HFFc6 (cell line): Measurements from ENCODE around the gene RTL10. TPM values are rescaled to one million over a fixed set of nuclear protein-coding genes. Genes with fewer than 3 reads are reported as not detected.
"Not testable (repeated sequence)": the region's sequence is repeated elsewhere in the genome, so short reads cannot be mapped to it uniquely, and the experiment has no call there.

Experiments used
- DNase-seq: peaks from one replicate; pipeline ENCODE4 v3.0.0-alpha.2; 2018
- H3K27ac Mint-ChIP-seq: 2 replicates; pipeline ENCODE4 v1.8.0; 2020; ENCODE audit warnings: mild to moderate bottlenecking, mixed read lengths
- H3K27me3 Mint-ChIP-seq: 2 replicates; pipeline ENCODE4 v1.8.0; 2021; ENCODE audit warnings: mild to moderate bottlenecking, moderate library complexity, mixed read lengths; ENCODE audit not compliant: insufficient read depth
- H3K36me3 Mint-ChIP-seq: 2 replicates; pipeline ENCODE4 v1.8.0; 2021; ENCODE audit warnings: low read depth, mixed read lengths
- H3K4me1 Mint-ChIP-seq: 2 replicates; pipeline ENCODE4 v1.8.0; 2020; ENCODE audit warnings: low read depth, mixed read lengths
- H3K4me3 Mint-ChIP-seq: 2 replicates; pipeline ENCODE4 v1.8.0; 2020; ENCODE audit warnings: mild to moderate bottlenecking, moderate library complexity, mixed read lengths
- H3K9me3 Mint-ChIP-seq: 2 replicates; pipeline ENCODE4 v1.8.0; 2020; ENCODE audit warnings: mild to moderate bottlenecking, mixed read lengths
- total RNA-seq, 6 experiments: library from RNA; stranded (reverse); fragmentation: NEBNext Ultra II Directional; extraction: Animal tissue kit (Norgen Biotek cat#: 25700); gene quantifications; 2 replicates in 1 of 6; 3 replicates in 5 of 6; pipeline ENCODE4 v1.2.3, GENCODE V29; 2021
- TF ChIP-seq, protein P1 (sequence below): fragments of 200-600 bp; sonication (generic); IDR thresholded peaks from 2 replicates; pipeline ENCODE4 v1.5.0; 2021; ENCODE audit warnings: antibody characterized with exemption, mild to moderate bottlenecking

Gene RTL10
- total RNA-seq, 6 experiments from 2014 or later, result 17.4 to 22.7 (median 19.2) TPM

DNA sequence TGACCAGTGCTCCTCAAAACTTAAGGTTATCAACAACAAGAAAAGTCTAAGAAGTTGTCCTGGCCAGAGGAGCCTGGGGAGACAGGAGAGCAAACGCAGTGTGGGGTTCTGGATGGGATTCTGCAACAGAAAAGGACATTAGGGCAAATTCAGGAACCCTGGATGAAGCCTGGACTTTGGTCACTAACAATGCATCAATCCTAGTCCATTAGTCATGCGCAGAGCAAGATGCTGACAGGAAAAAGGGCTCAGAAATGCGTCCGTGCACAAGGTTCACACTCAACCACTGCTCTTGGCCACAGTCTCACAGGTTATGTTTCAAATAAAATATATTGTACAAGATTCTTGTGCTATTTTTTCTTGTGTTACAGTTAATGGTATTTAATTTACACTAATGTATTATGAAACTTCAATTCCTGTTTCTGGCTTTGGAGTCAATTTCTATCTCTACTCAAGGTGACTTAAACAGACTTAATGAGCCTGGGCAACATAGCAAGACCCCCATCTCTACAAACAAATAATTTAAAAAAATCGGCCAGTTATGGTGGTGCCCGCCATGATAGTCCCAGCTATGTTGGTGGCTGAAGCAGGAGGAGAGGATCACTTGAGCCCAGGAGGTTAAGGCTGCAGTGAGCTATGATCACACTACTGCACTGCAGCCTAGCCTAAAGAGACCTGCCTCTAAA is 13.6 kb downstream of the RTL10 start:
- Mint-ChIP-seq H3K36me3 (no peaks in the 10 kb centered on the region; the same call in 1 of the 2 replicates), H3K9me3 (no peaks in the 10 kb centered on the region), H3K27ac (no peak overlapping the region), H3K4me1 (peaks cover 53% of the 10 kb centered on the region), H3K4me3 (no peak overlapping the region), H3K27me3 (no peaks in the 10 kb centered on the region; the same call in 1 of the 2 replicates)
- TF ChIP-seq, protein P1, sequence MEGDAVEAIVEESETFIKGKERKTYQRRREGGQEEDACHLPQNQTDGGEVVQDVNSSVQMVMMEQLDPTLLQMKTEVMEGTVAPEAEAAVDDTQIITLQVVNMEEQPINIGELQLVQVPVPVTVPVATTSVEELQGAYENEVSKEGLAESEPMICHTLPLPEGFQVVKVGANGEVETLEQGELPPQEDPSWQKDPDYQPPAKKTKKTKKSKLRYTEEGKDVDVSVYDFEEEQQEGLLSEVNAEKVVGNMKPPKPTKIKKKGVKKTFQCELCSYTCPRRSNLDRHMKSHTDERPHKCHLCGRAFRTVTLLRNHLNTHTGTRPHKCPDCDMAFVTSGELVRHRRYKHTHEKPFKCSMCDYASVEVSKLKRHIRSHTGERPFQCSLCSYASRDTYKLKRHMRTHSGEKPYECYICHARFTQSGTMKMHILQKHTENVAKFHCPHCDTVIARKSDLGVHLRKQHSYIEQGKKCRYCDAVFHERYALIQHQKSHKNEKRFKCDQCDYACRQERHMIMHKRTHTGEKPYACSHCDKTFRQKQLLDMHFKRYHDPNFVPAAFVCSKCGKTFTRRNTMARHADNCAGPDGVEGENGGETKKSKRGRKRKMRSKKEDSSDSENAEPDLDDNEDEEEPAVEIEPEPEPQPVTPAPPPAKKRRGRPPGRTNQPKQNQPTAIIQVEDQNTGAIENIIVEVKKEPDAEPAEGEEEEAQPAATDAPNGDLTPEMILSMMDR, result no peak
- DNase-seq, result no peak

DNA sequence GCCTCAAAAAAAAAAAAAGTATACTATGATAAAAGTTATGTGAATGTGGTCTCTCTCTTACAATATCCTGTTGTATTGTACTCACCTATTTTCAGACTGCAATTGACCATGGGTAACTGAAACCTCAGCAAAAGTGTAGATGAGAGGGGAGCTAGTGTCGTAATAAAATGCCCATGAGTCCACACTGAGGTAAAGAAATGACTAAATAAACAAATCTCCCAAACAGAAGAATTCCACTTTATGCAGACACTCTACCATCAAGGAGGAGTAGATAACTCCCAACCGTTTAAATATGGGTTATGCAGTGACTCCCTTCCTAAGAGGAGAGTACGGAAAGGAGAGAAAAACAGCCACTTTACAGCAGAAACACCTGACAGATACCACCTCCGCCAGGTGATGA is 14.6 kb downstream of the RTL10 start:
- Mint-ChIP-seq H3K36me3 (no peaks in the 10 kb centered on the region), H3K4me1 (peaks cover 51% of the 10 kb centered on the region), H3K27ac (no peak overlapping the region), H3K9me3 (no peaks in the 10 kb centered on the region), H3K4me3 (no peak overlapping the region), H3K27me3 (no peaks in the 10 kb centered on the region; the same call in 1 of the 2 replicates)
- no peak for DNase-seq
- TF ChIP-seq, protein P1, result no peak

DNA sequence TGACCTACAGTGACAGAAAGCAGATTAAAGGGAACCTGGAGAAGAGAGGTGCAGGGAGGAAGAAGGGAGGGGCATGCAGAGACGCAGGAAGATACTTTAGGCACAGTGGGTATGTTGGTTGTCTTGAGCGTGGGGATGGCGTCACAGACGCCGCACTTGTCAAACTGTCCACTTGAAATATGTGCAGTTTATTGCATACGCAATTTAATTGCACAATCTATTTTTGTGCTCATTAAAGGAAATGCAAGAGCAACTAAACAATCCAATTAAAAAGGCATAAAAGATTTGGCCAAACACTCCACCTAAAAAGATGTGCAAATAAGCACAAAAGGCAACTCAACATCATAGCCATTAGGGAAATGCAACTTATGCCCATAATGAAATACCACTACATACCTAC is 16.8 kb downstream of the RTL10 start:
- Mint-ChIP-seq H3K4me1 (peaks cover 48% of the 10 kb centered on the region), H3K27ac (no peak overlapping the region), H3K36me3 (no peaks in the 10 kb centered on the region), H3K9me3 (no peaks in the 10 kb centered on the region), H3K27me3 (no peaks in the 10 kb centered on the region; the same call in 1 of the 2 replicates), H3K4me3 (no peak overlapping the region)
- DNase-seq, result no peak
- TF ChIP-seq, protein P1, result no peak

DNA sequence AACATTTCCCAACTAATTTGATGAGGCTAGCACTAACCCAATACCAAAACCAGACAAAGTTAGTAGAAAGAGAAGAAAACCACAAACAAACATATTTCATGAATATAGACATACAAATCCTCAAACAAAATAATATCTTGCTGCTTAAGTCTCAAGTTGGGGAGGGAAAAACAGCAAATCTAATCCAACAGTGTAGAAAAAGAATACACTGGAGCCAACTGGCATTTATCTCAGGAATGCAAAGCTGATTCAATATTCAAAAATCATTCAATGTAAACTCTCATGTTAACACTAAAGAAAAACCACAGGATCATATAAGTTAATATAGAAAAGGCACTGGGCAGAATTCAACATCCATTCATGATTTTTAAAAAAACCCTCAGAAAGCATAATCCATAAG is 18.2 kb downstream of the RTL10 start:
- TF ChIP-seq, protein P1, result no peak
- Mint-ChIP-seq H3K27ac (no peak overlapping the region), H3K27me3 (no peaks in the 10 kb centered on the region; the same call in 1 of the 2 replicates), H3K9me3 (no peaks in the 10 kb centered on the region), H3K4me3 (no peak overlapping the region), H3K36me3 (no peaks in the 10 kb centered on the region), H3K4me1 (peaks cover 43% of the 10 kb centered on the region)
- DNase-seq, result no peak

DNA sequence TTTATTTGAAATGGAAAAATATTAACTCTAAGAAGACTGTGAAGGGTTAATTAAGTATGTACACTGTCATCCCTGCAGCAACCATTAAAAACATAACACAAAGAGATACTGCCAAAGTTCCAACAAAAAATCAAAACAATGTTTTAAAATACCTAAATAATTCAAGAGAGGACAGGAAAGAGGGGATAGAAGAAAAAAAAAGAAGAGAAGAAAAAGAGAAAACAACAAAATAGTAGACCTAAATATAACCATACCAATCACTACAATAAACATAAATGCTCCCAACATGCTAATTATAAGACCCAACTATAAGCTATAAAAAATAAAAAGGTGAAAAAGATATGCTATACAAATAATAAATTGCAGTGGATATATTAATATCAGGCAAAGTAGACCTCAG is 20.1 kb downstream of the RTL10 start:
- TF ChIP-seq, protein P1, result no peak
- no peak for DNase-seq
- no peak overlapping the region for H3K4me3 Mint-ChIP-seq
- H3K9me3 Mint-ChIP-seq, result no peaks in the 10 kb centered on the region
- no peak overlapping the region for H3K27ac Mint-ChIP-seq
- no peaks in the 10 kb centered on the region for H3K27me3 Mint-ChIP-seq
- H3K4me1 Mint-ChIP-seq, result peaks cover 27% of the 10 kb centered on the region
- no peaks in the 10 kb centered on the region for H3K36me3 Mint-ChIP-seq

DNA sequence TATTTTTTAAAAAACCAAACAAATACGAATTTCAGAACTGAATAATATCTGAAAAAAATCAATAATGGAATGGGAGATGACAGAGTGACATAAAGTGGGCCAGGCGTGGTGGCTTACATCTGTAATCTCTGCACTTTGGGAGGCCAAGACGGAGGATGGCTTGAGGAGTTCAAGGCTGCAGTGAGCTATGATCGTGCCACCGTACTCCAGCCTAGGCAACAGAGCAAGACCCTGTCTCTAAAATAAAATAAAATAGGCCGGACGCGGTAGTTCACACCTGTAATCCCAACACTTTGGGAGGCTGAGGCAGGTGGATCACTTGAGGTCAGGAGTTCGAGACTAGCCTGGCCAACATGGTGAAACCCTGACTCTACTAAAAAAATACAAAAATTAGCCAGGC is 21.3 kb downstream of the RTL10 start:
- not testable (repeated sequence) for H3K27ac Mint-ChIP-seq, H3K9me3 Mint-ChIP-seq, H3K27me3 Mint-ChIP-seq, H3K36me3 Mint-ChIP-seq, H3K4me3 Mint-ChIP-seq, DNase-seq
- H3K4me1 Mint-ChIP-seq, result peaks cover 27% of the 10 kb centered on the region
